NCI-H82 treated with DMSO at 0.1 percent for 48 hours (cell line): Measurements from ENCODE around the gene CYP2C19.
"Not testable (repeated sequence)": the region's sequence is repeated elsewhere in the genome, so short reads cannot be mapped to it uniquely, and the experiment has no call there.

Experiments used
- DNase-seq: peaks from one replicate; lab custom pipeline; 2025; ENCODE audit not compliant: unreplicated experiment; lab: John Stamatoyannopoulos, UW

The CYP2C19 gene

GRCh38 chr10:94762393-94762792, at the start of gene CYP2C19:
CYP2C19 (plus strand) TSS chr10:94762681; CDS start chr10:94762706, 25 bp downstream.
- DNase-seq, result no peak

- no peak for DNase-seq
These were observed 36.6 kb upstream of the CYP2C19 start for GRCh38 chr10:94725871-94726270.

GRCh38 chr10:94735197-94735596, 27.3 kb upstream of the CYP2C19 start:
- no peak for DNase-seq

- no peak for DNase-seq
These were observed 23.9 kb upstream of the CYP2C19 start for GRCh38 chr10:94738588-94738987.

- DNase-seq, result no peak
These were observed 15.3 kb upstream of the CYP2C19 start for GRCh38 chr10:94747137-94747536.

- DNase-seq, result no peak
These were observed 14.6 kb upstream of the CYP2C19 start for GRCh38 chr10:94747838-94748237.

- no peak for DNase-seq
These were observed 4.6 kb upstream of the CYP2C19 start for GRCh38 chr10:94757916-94758315.

- no peak for DNase-seq
These were observed 1.8 kb upstream of the CYP2C19 start for GRCh38 chr10:94760586-94761178.

- DNase-seq, result not testable (repeated sequence)
These were observed 12.9 kb downstream of the CYP2C19 start for GRCh38 chr10:94775425-94775824.

- DNase-seq, result no peak
These were observed 15.5 kb downstream of the CYP2C19 start for GRCh38 chr10:94777886-94778458.

- no peak for DNase-seq
These were observed 18.4 kb downstream of the CYP2C19 start for GRCh38 chr10:94780844-94781243.

GRCh38 chr10:94784256-94784655, 21.8 kb downstream of the CYP2C19 start:
- no peak for DNase-seq

- no peak for DNase-seq
These were observed 22.7 kb downstream of the CYP2C19 start for GRCh38 chr10:94785211-94785610.

- not testable (repeated sequence) for DNase-seq
These were observed 38.1 kb downstream of the CYP2C19 start for GRCh38 chr10:94800551-94800950.

- DNase-seq, result no peak
These were observed 40.8 kb downstream of the CYP2C19 start for GRCh38 chr10:94803307-94803706.

- not testable (repeated sequence) for DNase-seq
These were observed 67.5 kb downstream of the CYP2C19 start for GRCh38 chr10:94830025-94830424.

- DNase-seq, result no peak
These were observed 83.7 kb downstream of the CYP2C19 start for GRCh38 chr10:94846204-94846603.

GRCh38 chr10:94850766-94851165, 88.3 kb downstream of the CYP2C19 start:
- DNase-seq, result no peak

GRCh38 chr10:94851263-94851662, 88.8 kb downstream of the CYP2C19 start:
- DNase-seq, result no peak

GRCh38 chr10:94852438-94852837, 90.0 kb downstream of the CYP2C19 start:
- DNase-seq, result no peak

- no peak for DNase-seq
These were observed 90.6 kb downstream of the CYP2C19 start for GRCh38 chr10:94853065-94853464.

- no peak for DNase-seq
These were observed 95.5 kb downstream of the CYP2C19 start for GRCh38 chr10:94858005-94858404.

GRCh38 chr10:94859086-94859485, 96.6 kb downstream of the CYP2C19 start:
- DNase-seq, result no peak
